B cell (primary cell): Measurements from ENCODE around the gene TPCN1. TPM values are rescaled to one million over a fixed set of nuclear protein-coding genes. Genes with fewer than 3 reads are reported as not detected.

Source experiments
- ATAC-seq: fragments of 200-7000 bp; cut with Tn5 transposase; one replicate; pipeline ENCODE4 v1.10.0; 2021; ENCODE audit warnings: low read depth, mild to moderate bottlenecking, moderate number of reproducible peaks, moderate library complexity
- CTCF ChIA-PET: fragments of 350-600 bp; sonication (Branson Sonifier 250); formaldehyde crosslinking; loops from one replicate; lab custom pipeline; 2021; ENCODE audit warnings: antibody characterized with exemption, inconsistent platforms; lab: Charles Lee
- POLR2A ChIA-PET: fragments of 350-600 bp; sonication (Branson Sonifier 250); formaldehyde crosslinking; loops from one replicate; lab custom pipeline; 2021; ENCODE audit warnings: antibody characterized with exemption; lab: Charles Lee
- DNase-seq: peaks from one replicate; pipeline ENCODE4 v3.0.0; 2013
- H2AFZ ChIP-seq: 2 replicates; pipeline ENCODE4 v1.6.1; 2012; ENCODE audit warnings: mild to moderate bottlenecking, low read depth, low read length; ENCODE audit not compliant: insufficient read depth, poor library complexity, severe bottlenecking
- H3K27ac ChIP-seq, 2 donors: 1 replicate in 1 of 2; 2 replicates in 1 of 2; pipeline ENCODE4 v1.5.1; 2012 to 2013; ENCODE audit warnings: low read length in 2 of 2, mild to moderate bottlenecking in 2 of 2, moderate library complexity in 1 of 2
- H3K27me3 ChIP-seq, 4 experiments: fragments of 200-600 bp in 1 of 4; sonication (generic) in 1 of 4; replicated peaks in 1 of 4; 1 replicate in 2 of 4; 2 replicates in 2 of 4; pipeline versions ENCODE4 v1.6.1 to v1.7.0; 2013 to 2016; ENCODE audit warnings: low read length in 3 of 4, mild to moderate bottlenecking in 2 of 4, mixed read lengths in 1 of 4, moderate library complexity in 1 of 4; ENCODE audit not compliant: insufficient read depth in 4 of 4, control insufficient read depth in 3 of 4; ENCODE audit errors: control extremely low read depth in 1 of 4
- H3K36me3 ChIP-seq, 2 experiments: replicated peaks in 1 of 2; 1 replicate in 1 of 2; 2 replicates in 1 of 2; pipeline versions ENCODE4 v1.6.1 to v1.7.1; 2013; ENCODE audit warnings: low read length in 1 of 2; ENCODE audit not compliant: insufficient read depth in 2 of 2, control insufficient read depth in 1 of 2; ENCODE audit errors: control extremely low read depth in 1 of 2, extremely low read depth in 1 of 2
- H3K4me1 ChIP-seq, 2 donors: fragments of 200-600 bp in 1 of 2; sonication (generic) in 1 of 2; 1 replicate in 1 of 2; 2 replicates in 1 of 2; pipeline versions ENCODE4 v1.5.1 to v1.6.1; 2013 to 2017; ENCODE audit warnings: low read length in 2 of 2; ENCODE audit not compliant: control insufficient read depth in 2 of 2, insufficient read depth in 2 of 2
- H3K4me2 ChIP-seq: replicated peaks from 2 replicates; pipeline ENCODE3; 2012; ENCODE audit warnings: mild to moderate bottlenecking, low read depth, low read length; ENCODE audit not compliant: poor library complexity, severe bottlenecking
- H3K4me3 ChIP-seq, 5 experiments: fragments of 200-600 bp in 1 of 5; sonication (generic) in 1 of 5; 1 replicate in 3 of 5; 2 replicates in 2 of 5; pipeline versions ENCODE4 v1.5.1 to v1.7.0; 2011 to 2016; ENCODE audit warnings: low read length in 4 of 5, mild to moderate bottlenecking in 4 of 5, low read depth in 2 of 5, control low read depth in 1 of 5, moderate library complexity in 1 of 5; ENCODE audit not compliant: insufficient read depth in 1 of 5; ENCODE audit errors: control extremely low read depth in 1 of 5, extremely low read depth in 1 of 5
- H3K79me2 ChIP-seq: fragments of 200-600 bp; sonication (generic); one replicate; pipeline ENCODE4 v1.6.0; 2016; ENCODE audit warnings: low read length; ENCODE audit not compliant: control insufficient read depth, insufficient read depth
- H3K9ac ChIP-seq: fragments of 200-600 bp; sonication (generic); 2 replicates; pipeline ENCODE4 v1.6.1; 2017; ENCODE audit warnings: mild to moderate bottlenecking, low read length, moderate library complexity
- H3K9me3 ChIP-seq, 3 donors: one replicate each; pipeline versions ENCODE4 v1.6.1 to v1.7.1; 2013; ENCODE audit warnings: low read length in 2 of 3; ENCODE audit not compliant: control insufficient read depth in 2 of 3, insufficient read depth in 1 of 3; ENCODE audit errors: control extremely low read depth in 1 of 3
- H4K20me1 ChIP-seq: 2 replicates; pipeline ENCODE4 v1.6.0; 2012; ENCODE audit warnings: mild to moderate bottlenecking, low read length; ENCODE audit not compliant: insufficient read depth, control insufficient read depth, poor library complexity, severe bottlenecking
- H3K27ac Mint-ChIP-seq: one replicate; pipeline ENCODE4 v1.8.0; 2021; ENCODE audit warnings: mixed read lengths
- H3K27me3 Mint-ChIP-seq: one replicate; pipeline ENCODE4 v1.8.0; 2021; ENCODE audit warnings: mixed read lengths
- H3K4me1 Mint-ChIP-seq: one replicate; pipeline ENCODE4 v1.8.0; 2021; ENCODE audit warnings: mixed read lengths
- H3K4me3 Mint-ChIP-seq: one replicate; pipeline ENCODE4 v1.8.0; 2021; ENCODE audit warnings: mixed read lengths
- H3K9me3 Mint-ChIP-seq: one replicate; pipeline ENCODE4 v1.8.0; 2022; ENCODE audit warnings: mixed read lengths; ENCODE audit not compliant: insufficient read depth
- EZH2 ChIP-seq: IDR thresholded peaks from 2 replicates; pipeline ENCODE4 v1.6.1; 2012; ENCODE audit warnings: borderline replicate concordance, low read depth, mild to moderate bottlenecking, moderate library complexity, low read length; ENCODE audit not compliant: insufficient read depth, poor library complexity, severe bottlenecking
- WGBS: methylation state at CpG from one replicate; pipeline ENCODE4 v1.1.5; 2013; ENCODE audit warnings: missing lambda C conversion rate; ENCODE audit not compliant: insufficient coverage; 5-methylcytosine and 5-hydroxymethylcytosine counted together
- intact Hi-C: fragments of 100-400 bp; cut with micrococcal nuclease; formaldehyde crosslinking; loops from one replicate; pipeline ENCODE4 v1.10.0; 2022
- polyA plus RNA-seq: library from polyadenylated mRNA; depleted of rRNA; stranded (reverse); fragments of >200 nt; gene quantifications from 2 replicates; pipeline ENCODE4 v1.2.3, GENCODE V29; 2012
- total RNA-seq, 2 donors: library from RNA; stranded (reverse); fragments of 120-200 nt in 1 of 2; gene quantifications; 1 replicate in 1 of 2; 2 replicates in 1 of 2; pipeline versions ENCODE4 v1.2.3 to v1.2.4, GENCODE V29; 2013 to 2022
- TF ChIP-seq, protein P1 (sequence below): fragments of 200-600 bp; IDR thresholded peaks from one replicate; pipeline ENCODE4 v1.8.0; 2022; ENCODE audit warnings: antibody characterized with exemption, mild to moderate bottlenecking

The TPCN1 gene
- total and polyA plus RNA-seq, 2 donors (not counting 1 experiment from before 2014, with no cell fraction given) = 80.8 to 258 TPM

DNA sequence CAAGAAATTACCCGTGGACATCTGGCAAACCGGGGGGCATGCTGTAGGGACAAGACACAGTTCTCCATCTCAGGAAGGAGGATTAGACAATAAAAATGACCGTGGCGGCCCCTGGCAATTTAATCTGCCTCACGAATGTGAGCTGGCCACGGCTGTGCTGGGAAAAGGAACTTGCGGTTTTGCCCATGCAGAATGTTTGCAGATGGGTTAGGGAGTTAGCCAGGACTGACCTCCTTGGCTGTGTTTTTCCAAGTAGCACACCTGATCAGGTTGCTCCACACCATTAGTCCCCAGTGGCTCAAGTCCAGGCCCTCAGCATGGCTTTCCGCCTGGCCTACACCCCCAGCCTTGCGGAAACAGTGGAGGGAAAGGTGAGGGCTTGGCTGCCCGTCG lies 20.8 kb downstream of the TPCN1 start:
- Mint-ChIP-seq H3K27ac (no peak overlapping the region), H3K4me3 (no peak overlapping the region), H3K9me3 (no peaks in the 10 kb centered on the region), H3K27me3 (no peaks in the 10 kb centered on the region), H3K4me1 (peaks cover 38% of the 10 kb centered on the region)
- no peak overlapping the region for H2AFZ ChIP-seq
- H3K9me3 ChIP-seq = peaks cover 0 to 4% (median 0%) of the 10 kb centered on the region in 3 donors
- no peak overlapping the region for H3K9ac ChIP-seq
- peaks cover 64% of the 10 kb centered on the region for H3K79me2 ChIP-seq
- TF ChIP-seq, protein P1, sequence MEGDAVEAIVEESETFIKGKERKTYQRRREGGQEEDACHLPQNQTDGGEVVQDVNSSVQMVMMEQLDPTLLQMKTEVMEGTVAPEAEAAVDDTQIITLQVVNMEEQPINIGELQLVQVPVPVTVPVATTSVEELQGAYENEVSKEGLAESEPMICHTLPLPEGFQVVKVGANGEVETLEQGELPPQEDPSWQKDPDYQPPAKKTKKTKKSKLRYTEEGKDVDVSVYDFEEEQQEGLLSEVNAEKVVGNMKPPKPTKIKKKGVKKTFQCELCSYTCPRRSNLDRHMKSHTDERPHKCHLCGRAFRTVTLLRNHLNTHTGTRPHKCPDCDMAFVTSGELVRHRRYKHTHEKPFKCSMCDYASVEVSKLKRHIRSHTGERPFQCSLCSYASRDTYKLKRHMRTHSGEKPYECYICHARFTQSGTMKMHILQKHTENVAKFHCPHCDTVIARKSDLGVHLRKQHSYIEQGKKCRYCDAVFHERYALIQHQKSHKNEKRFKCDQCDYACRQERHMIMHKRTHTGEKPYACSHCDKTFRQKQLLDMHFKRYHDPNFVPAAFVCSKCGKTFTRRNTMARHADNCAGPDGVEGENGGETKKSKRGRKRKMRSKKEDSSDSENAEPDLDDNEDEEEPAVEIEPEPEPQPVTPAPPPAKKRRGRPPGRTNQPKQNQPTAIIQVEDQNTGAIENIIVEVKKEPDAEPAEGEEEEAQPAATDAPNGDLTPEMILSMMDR = no peak
- TF ChIP-seq EZH2 = no peak
- no peak overlapping the region for H3K4me2 ChIP-seq
- WGBS = 84% methylated on average over 8 of the region's 11 CpGs
- intact Hi-C loops = no loop called here
- ChIA-PET POLR2A (no interaction called here), CTCF (no interaction called here)
- peaks cover 30 to 40% of the 10 kb centered on the region in 2 donors for H3K4me1 ChIP-seq
- no peak for DNase-seq
- H3K4me3 ChIP-seq = no peak overlapping the region
- no peak overlapping the region for H3K27ac ChIP-seq
- H3K27me3 ChIP-seq = no peaks in the 10 kb centered on the region
- ATAC-seq = no peak
- H4K20me1 ChIP-seq = peaks cover 41% of the 10 kb centered on the region
- H3K36me3 ChIP-seq = peaks cover 0 to 48% of the 10 kb centered on the region in 2 experiments

DNA sequence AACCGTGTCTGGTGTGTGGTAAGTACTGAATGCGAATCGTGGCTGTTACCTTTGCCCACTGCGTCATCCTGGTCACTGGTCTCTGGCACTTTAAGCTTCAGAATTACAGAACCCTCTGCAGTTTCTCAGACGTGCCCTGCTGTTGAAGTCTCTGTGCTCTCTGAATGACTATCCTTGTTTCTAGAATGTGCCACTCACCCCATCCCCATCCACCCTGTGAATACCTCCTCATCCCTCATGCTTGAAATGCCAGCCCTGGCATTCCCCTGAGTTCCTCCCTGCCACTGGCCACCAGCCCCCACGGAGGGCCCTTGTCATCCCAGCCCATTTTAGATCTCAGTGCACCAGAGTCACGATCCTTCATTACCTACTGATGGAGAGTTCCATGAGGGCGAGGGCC lies 21.3 kb downstream of the TPCN1 start:
- Histone ChIP-seq H3K9ac (no peak overlapping the region), H3K36me3 (peaks cover 0 to 52% of the 10 kb centered on the region in 2 experiments), H3K27me3 (no peaks in the 10 kb centered on the region), H3K4me3 (no peak overlapping the region), H4K20me1 (peaks cover 47% of the 10 kb centered on the region), H3K79me2 (peaks cover 64% of the 10 kb centered on the region), H3K4me2 (no peak overlapping the region), H2AFZ (no peak overlapping the region), H3K27ac (no peak overlapping the region), H3K4me1 (peaks cover 24 to 34% of the 10 kb centered on the region in 2 donors), H3K9me3 (no peaks in the 10 kb centered on the region)
- POLR2A ChIA-PET = interaction anchor here (0.7 kb wide), 1 partner anchor 13 kb away, joined by 3 read pairs; no protein-coding TSS in a partner anchor
- no peaks in the 10 kb centered on the region for H3K27me3 Mint-ChIP-seq
- no peak overlapping the region for H3K4me3 Mint-ChIP-seq
- 97% methylated on average over 6 of the region's 8 CpGs for WGBS
- no peak for ATAC-seq
- DNase-seq = no peak
- H3K4me1 Mint-ChIP-seq = peaks cover 34% of the 10 kb centered on the region
- H3K9me3 Mint-ChIP-seq = no peaks in the 10 kb centered on the region
- CTCF ChIA-PET = no interaction called here
- peak overlapping the region; percentile 53 for H3K27ac Mint-ChIP-seq
- intact Hi-C loops = no loop called here
- TF ChIP-seq, protein P1 = no peak
- no peak for TF ChIP-seq EZH2
